Fibroblast of lung (primary cell): Measurements from ENCODE around the gene KCNQ2.

Experiments used
- CTCF ChIP-seq, 2 donors: IDR thresholded peaks in 1 of 2; conservative IDR thresholded peaks in 1 of 2; 1 replicate in 1 of 2; 2 replicates in 1 of 2; pipeline ENCODE4 v1.5.1; 2011 to 2012; ENCODE audit warnings: low read length in 2 of 2, control low read depth in 1 of 2, inconsistent platforms in 1 of 2, low read depth in 1 of 2, mild to moderate bottlenecking in 1 of 2
- EZH2 ChIP-seq: IDR thresholded peaks from 2 replicates; pipeline ENCODE4 v1.5.1; 2012; ENCODE audit warnings: low read length, control low read depth, mild to moderate bottlenecking; ENCODE audit errors: missing control alignments

GRCh38 chr20:63356931-63357879 is 115.2 kb downstream of the KCNQ2 start:
- no peak for TF ChIP-seq EZH2
- TF ChIP-seq CTCF (conservative IDR thresholded peaks at IDR 0.05 in 1 of 2, IDR thresholded peaks at IDR 0.05 in 1 of 2; ENCODE audit: low read depth in 1 of 2, low read length in 2 of 2), result no peak
